NK-92 (cell line): Measurements from ENCODE around the gene EIF2B1.

Experiments used
- DNase-seq: peaks from one replicate; lab custom pipeline; 2025; ENCODE audit not compliant: unreplicated experiment; lab: John Stamatoyannopoulos, UW

EIF2B1 gene

DNA sequence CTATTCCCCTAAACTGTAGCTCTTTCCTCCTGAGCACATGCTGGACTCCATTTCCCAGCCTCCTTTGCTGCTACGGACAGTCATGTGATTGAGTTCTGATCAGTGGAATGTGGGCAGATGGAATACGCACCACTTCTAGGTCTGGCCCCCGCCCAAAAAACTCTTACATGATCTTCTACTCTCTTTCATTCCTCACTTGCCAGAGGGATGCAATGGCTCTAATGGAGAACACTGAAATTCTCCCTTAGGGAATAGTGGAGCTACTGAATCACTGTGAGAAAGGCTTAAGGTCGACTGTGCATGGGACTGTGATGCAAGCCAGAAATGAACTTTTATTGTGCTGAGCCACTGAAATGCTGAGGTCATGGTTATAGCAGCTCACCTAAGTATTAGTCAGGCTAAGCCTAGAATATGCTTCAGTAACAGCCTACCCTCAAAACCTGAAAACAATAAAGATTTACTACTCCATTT, 62.1 kb downstream of the EIF2B1 start:
- no peak for DNase-seq
